ENCODE data around the gene PPP6R3. TPM values are rescaled to one million over a fixed set of nuclear protein-coding genes. Genes with fewer than 3 reads are reported as not detected.
A peak's percentile ranks its signal among the peaks of the same experiment; 100 is the strongest.
"Not testable (repeated sequence)": the region's sequence is repeated elsewhere in the genome, so short reads cannot be mapped to it uniquely, and the experiment has no call there.

Gene PPP6R3
- 92.3 and 113 TPM in 2 replicates for total RNA-seq (2014; rRNA removed; shearing (Covaris generic))

- peak; percentile 51 for DNase-seq (ENCODE audit: low read depth)
These were observed at the start of gene PPP6R3 for GRCh38 chr11:68460741-68461574. PPP6R3 (plus strand) TSS chr11:68460752; CDS start chr11:68537665, 76,913 bp downstream.

- DNase-seq (ENCODE audit: low read depth) = no peak
These were observed 49.0 kb upstream of the PPP6R3 start for GRCh38 chr11:68411501-68411991.

GRCh38 chr11:68412593-68413475 lies 47.7 kb upstream of the PPP6R3 start:
- DNase-seq (ENCODE audit: low read depth) = no peak

- no peak for DNase-seq (ENCODE audit: low read depth)
These were observed 47.0 kb upstream of the PPP6R3 start for GRCh38 chr11:68413591-68413999.

- DNase-seq (ENCODE audit: low read depth) = no peak
These were observed 45.9 kb upstream of the PPP6R3 start for GRCh38 chr11:68414496-68415221.

GRCh38 chr11:68416070-68416578 lies 44.4 kb upstream of the PPP6R3 start:
- no peak for DNase-seq (ENCODE audit: low read depth)

GRCh38 chr11:68418648-68419047 lies 41.9 kb upstream of the PPP6R3 start:
- DNase-seq (ENCODE audit: low read depth) = no peak

GRCh38 chr11:68420171-68420570 lies 40.4 kb upstream of the PPP6R3 start:
- no peak for DNase-seq (ENCODE audit: low read depth)

- DNase-seq (ENCODE audit: low read depth) = no peak
These were observed 37.1 kb upstream of the PPP6R3 start for GRCh38 chr11:68423481-68423880.

- DNase-seq (ENCODE audit: low read depth) = no peak
These were observed 36.4 kb upstream of the PPP6R3 start for GRCh38 chr11:68424101-68424632.

- DNase-seq (ENCODE audit: low read depth) = no peak
These were observed 35.3 kb upstream of the PPP6R3 start for GRCh38 chr11:68424981-68425865.

GRCh38 chr11:68425866-68426380 lies 34.6 kb upstream of the PPP6R3 start:
- DNase-seq (ENCODE audit: low read depth) = no peak

- no peak for DNase-seq (ENCODE audit: low read depth)
These were observed 30.9 kb upstream of the PPP6R3 start for GRCh38 chr11:68429661-68430060.

- no peak for DNase-seq (ENCODE audit: low read depth)
These were observed 30.2 kb upstream of the PPP6R3 start for GRCh38 chr11:68430384-68430783.

GRCh38 chr11:68430801-68431200 lies 29.8 kb upstream of the PPP6R3 start:
- DNase-seq (ENCODE audit: low read depth) = no peak

- DNase-seq (ENCODE audit: low read depth) = no peak
These were observed 28.4 kb upstream of the PPP6R3 start for GRCh38 chr11:68431984-68432645.

- no peak for DNase-seq (ENCODE audit: low read depth)
These were observed 27.7 kb upstream of the PPP6R3 start for GRCh38 chr11:68432874-68433273.

- DNase-seq (ENCODE audit: low read depth) = no peak
These were observed 27.0 kb upstream of the PPP6R3 start for GRCh38 chr11:68433541-68433940.

GRCh38 chr11:68434159-68434558 lies 26.4 kb upstream of the PPP6R3 start:
- DNase-seq (ENCODE audit: low read depth) = not testable (repeated sequence)

Data from RPMI7951 (cell line).